UCSD-AML1 (cell line): ENCODE measurements around the gene ADAT1.

Experiments
- DNase-seq: peaks from one replicate; lab custom pipeline; 2025; ENCODE audit not compliant: unreplicated experiment; lab: John Stamatoyannopoulos, UW

The ADAT1 gene

DNA sequence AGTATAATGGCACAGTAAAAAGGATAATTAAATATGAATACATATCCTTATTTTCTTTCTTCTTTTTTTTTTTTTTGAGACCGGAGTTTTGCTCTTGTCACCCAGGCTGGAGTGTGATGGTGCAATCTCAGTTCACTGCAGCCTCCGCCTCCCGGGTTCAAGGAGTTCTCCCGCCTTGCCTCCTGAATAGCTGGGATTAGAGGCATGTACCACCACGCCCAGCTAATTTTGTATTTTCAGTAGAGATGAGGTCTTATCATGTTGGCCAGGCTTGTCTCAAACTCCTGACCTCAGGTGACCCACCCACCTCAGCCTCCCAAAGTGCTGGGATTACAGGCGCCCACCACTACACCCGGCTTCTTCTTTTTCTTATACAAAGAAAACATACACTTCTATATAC, 44.9 kb downstream of the ADAT1 start:
- no peak for DNase-seq

DNA sequence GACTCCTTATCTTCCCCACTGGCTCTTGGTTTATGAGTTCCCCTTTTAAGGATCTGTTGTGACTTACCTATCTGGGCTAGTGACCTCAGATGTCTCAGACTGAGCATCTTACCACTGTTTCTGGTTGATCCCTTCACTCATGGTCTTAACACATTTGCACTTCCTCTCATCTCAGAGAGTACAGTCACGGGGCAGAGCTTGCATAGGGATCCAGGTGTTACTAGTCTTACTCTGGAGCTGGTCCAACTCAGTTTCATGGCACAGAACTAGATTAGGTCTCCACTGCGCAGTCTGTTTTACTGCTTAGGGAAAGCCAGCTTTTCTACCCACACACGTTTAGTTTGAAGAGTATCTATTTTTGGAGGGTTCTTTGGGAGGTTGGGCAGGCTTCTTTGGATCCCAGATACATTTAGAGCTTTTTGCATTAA, 46.7 kb downstream of the ADAT1 start:
- no peak for DNase-seq

DNA sequence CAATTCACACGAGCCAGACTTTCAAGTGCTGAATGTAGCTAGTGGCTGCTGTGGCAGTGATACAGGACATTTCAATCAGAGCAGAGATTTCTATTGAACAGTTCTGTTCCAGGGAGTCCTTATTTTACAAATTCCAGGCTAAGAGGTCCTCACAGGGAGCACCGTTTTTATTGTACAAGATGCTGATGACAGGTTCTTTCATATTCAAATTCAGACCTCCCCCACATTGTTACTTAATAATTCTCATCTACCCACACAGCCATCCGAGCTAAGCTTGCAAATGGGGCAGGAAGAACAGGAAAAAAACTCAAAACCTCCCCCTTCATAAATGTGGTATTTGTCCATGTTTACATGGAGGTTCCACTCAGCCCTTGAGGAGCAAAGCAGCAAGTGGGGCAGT, 47.1 kb downstream of the ADAT1 start:
- no peak for DNase-seq

DNA sequence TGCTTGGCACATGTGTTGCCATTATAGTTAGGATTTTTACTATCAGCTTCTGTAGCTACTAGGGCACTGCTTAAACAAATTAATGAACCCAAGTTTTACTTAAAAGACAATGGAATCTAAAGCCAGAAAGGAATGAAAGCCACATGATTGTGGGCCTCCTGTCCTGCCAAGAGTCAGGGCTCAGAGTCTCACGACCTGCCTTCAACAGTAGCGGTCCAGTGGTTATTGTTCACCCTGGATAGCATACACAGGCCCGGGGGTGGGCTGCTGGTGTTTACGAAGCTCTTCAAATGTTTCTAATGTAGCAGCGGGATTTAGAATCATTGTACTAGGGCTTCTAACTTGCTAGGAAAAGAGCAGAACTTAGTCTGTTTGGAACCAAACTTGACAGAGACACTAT, 49.1 kb downstream of the ADAT1 start:
- DNase-seq: no peak

- DNase-seq: no peak
Measured at GRCh38 chr16:75572864-75573542, 50.1 kb downstream of the ADAT1 start.

DNA sequence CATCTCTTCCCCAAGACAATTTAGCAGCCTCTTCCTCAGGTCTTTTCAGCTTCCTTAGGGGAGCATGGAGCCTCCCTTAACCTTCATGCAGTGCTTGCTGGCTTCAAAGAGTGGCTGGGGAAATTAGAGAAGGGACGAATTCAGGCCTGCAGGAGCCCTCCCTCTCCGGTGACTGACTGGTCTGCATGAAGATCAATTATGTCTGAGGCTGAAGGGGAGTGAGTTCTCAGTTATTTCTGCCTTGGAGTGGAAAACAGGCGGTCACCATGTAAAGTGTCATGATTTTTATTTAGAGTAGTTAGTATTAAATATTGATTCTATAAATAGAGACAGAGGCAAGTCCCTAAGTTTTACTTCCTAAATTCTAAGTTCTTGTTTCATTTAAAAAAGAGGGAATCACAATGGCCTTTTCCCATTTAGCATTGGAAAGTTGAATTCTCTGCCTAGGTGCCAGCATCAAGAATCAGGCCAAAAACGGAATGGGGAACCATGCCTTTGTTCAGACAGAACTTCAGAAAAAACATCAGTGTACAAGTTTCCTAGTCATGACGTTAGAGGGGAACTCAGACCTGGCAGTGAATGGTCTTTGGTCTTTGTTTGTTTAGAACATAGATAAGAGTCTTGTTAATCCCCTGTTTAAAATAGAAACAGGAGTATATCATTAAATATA, 52.5 kb downstream of the ADAT1 start:
- DNase-seq: no peak

DNA sequence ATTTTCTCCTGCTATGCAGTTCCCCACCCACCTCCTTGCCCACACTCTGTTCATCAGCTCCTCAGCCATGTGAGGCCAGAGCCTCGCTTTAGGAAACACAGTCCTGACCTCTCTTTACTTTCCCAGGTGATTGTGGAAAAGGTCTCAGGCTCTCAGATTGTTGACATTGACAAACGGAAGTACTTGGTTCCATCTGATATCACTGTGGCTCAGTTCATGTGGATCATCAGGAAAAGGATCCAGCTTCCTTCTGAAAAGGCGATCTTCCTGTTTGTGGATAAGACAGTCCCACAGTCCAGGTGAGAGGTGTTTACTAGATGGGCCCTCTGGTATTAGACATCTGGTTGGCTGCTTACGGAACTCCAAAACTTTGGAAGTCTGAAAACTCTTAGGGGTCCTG, 55.2 kb downstream of the ADAT1 start:
- no peak for DNase-seq

GRCh38 chr16:75566758-75567255, 56.3 kb downstream of the ADAT1 start:
- DNase-seq: no peak

- peak; percentile 91 for DNase-seq
Measured at GRCh38 chr16:75566040-75566757, 56.9 kb downstream of the ADAT1 start, which contains the start of gene GABARAPL2. Gene GABARAPL2, plus strand, starts transcription at chr16:75566379. Its CDS starts 108 bp downstream, at chr16:75566487.

DNA sequence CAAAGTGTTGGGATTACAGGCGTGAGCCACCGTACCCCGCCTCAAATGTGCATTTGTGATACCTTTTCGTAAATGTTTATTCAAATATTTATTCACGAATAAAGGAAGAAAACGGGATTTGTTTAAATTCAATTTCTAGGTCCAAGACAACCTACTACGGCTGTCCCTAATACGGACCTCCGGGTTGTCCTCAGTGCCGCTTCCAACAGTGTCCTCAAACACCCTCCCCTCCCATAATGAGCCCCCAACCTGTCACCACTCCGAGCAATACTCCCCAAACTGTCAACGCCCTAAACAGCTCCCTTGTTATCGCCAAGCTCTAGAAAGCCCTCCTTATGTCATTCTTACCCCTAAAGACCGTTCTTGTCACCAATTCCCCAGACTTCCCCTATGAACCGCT, 57.4 kb downstream of the ADAT1 start:
- no peak for DNase-seq

DNA sequence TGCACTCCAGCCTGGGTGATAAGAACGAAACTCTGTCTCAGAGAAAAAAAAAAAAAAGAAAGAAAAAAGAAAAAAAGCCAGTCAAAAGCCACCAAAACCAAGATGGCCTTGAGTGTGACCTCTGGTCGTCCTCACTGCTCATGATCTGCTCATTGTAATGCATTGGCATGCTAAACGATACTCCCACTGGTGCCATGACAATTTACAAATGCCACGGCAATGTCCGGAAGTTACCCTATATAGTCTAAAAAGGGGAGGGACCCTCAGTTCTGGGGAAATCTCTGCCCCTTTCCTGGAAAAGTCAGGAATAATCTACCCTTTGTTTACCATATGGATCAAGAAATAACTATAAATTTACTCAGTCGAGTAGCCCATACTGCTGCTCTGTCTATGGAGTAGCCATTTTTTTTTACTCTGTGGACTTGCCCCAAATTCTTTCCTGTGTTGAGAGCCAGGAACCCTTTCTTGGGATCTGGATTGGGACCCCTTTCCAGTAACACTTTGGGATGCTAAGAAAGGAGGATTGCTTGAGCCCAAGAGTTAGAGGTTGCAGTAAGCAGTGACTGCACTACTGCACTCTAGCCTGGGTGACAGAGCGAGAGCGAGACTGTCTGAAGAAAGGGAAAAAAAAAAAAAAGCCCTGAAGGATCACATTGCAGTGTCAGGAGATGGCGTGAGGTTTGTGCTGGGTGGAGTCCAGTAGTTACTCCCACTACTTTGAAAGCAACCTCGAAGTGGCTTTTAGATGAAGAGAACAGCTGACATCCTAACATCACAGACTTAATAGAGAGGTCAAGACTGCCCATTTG, 63.3 kb downstream of the ADAT1 start:
- DNase-seq: no peak

- DNase-seq: no peak
Measured at GRCh38 chr16:75558846-75559401, 64.2 kb downstream of the ADAT1 start.

DNA sequence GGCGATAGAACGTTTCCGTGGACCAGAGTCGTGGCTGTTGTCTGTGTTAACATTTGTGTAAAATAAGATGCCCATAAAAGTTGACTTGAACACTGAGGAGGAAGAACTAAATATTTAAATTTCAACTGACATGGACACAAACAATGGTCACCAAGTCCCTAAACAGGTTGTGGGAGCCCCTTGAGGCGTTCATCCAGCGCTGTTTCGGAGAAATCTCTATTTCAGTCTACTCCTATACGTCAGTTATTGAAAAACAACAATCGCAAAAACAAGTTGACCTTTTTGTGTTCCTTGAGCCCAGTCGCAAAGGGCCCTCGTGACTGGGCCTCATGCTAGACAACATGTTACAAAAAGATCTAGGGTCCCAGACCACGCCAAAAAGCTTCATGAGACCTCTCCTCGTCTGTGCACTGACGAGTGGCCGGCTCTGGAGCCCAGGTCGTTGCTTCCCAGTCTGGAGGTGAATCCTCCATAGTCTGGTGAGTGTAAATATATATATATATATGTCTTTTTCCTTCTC, 66.6 kb downstream of the ADAT1 start:
- DNase-seq: no peak

DNA sequence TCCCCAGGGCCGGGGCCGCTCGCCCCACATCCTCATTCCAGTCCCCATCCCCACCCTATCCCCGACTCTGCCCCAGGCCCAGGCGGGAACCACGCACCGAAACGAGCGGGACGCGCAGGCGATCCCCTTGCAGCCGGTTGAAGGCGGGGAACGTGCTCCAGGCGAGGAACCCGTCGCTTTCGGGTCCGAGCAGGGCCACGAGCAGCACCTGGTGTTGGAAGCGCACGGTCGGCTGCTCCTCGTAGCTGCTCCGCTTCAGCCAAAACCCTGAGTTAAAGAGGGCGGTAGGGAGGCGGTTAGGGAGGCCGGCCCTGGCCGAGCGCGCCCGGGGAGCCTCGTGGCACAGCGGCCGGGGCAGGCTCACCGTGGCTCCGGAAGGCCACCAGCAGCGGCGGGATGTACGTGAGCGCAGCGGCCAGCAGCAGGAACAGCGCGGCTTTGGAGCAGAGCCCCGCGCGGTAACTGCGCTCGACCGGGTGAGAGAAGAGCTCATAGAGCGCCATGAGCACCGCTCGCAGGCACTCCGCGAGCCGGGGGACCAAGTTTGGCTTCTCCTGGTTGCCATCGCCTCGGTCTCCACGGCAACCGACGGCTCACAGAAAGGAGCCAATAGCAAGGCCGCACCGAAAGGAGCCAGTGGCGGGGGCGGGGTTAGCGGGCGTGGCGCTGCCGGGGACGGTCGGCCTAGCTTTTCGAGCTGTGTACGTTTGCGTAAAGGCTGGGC, 67.2 kb downstream of the ADAT1 start, which contains the start of gene TMEM231:
Gene TMEM231, minus strand, starts transcription at position 546 of the 724 bp plus-strand sequence. Its CDS starts 43 bp downstream, at position 503.
- DNase-seq: peak; percentile 94

GRCh38 chr16:75555213-75555706, 67.8 kb downstream of the ADAT1 start:
- peak; percentile 84 for DNase-seq

DNA sequence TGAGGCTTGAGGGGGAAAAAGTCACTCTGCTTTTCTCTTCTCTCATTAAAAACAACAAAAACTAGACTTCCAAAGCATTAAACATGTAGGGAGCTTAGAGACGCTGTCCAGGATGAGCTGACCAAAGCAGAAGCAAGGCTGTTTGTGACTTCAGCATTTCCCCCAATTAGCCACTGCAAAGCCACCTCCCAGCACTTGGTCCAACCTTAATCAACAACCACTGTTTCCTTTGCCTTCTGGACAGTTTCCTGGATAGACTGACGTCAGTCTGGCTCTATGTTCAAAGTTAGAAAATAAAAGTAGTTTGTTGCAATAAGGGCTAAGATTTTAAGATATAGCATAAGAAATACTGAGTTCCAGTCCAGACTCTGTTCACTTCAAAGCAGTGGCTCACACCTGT, 70.1 kb downstream of the ADAT1 start:
- no peak for DNase-seq

- peak; percentile 65 for DNase-seq
Measured at GRCh38 chr16:75550211-75550662, 72.8 kb downstream of the ADAT1 start.
